ENCODE measurements around the gene PAK1.

Gene PAK1

DNA sequence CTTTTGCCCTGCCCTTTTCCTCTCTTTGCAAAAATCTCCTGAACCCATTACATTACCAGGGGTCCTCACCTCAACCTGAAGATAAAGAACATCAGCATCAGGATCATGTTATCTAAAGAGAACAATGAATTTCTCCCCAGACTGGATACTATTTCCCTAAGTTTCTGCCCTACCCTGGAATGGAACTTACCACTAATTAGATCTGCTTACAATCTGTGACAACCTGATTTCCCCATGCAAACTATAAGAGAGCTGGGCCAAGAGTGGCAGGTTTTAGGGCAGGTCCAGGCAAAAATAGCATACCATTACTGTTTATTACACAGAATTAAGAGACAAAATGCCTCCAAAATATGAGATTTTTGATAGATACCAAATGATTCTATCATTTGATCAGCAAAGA, 114.4 kb downstream of the PAK1 start:
- DNase-seq = no peak

DNA sequence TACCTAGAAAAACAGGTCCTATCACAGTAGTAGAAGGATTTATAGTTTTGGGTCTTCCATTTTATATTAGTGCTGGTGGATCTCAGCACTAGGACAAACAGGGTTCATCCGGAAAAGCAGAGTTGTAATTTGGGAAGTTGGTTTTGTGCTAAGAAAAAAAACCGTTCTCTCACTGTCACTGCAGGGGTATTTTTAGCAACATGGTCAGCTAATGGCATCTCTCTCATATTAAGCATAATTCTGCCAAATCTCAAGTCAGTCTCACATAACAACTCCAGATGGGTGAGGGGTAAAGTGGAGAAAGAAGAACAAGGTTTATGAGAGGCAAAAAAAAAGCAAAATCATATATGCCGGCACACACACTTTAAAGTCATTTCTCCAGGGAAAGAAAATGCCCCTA, 120.8 kb downstream of the PAK1 start:
- no peak for DNase-seq

DNA sequence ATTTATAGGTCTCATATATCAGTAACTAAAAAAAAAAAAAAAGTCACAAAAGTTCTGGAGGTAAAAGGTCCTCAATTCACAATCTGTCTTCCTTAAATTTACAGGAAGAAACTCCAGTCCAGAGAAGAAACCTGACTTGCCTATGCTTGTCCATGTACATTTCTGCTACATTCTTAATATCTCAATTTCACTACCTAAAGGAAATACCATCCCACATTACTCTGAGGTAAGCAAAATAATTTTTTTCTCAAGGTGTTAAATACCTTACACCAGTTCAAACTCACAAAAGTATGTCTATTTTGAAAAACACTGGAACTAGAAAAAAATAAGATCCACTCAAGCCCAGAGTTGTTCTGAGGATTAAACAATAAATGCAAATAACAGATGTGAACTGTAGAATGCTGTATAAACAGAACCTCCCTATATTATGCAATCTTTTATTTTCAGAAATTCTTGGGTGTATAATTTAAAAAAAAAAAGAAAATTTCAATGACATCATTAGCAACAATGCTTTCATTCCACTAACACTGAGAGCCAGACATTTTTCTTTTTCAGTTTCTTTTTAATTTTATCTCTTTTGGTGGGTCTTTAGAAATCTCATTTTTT, 122.5 kb downstream of the PAK1 start:
- no peak for DNase-seq

DNA sequence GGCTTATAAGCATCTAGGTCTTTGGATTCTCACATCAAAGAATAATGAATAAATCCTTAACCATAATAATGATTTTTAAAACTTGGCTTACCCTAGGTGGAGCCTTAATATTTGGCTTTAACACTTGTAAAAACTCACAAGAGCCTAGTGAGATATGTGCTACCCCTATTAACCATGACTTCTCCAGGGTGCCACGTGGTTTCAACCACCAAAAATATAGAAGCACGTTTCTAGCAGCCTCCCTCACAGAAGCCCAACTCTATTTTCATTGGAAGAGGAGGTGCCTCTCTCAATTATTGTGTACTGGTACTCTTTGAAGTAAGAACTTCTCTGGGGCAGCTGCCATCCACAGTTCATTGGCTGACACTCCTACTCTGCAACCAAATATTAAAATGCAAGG, 125.9 kb downstream of the PAK1 start:
- no peak for DNase-seq

DNA sequence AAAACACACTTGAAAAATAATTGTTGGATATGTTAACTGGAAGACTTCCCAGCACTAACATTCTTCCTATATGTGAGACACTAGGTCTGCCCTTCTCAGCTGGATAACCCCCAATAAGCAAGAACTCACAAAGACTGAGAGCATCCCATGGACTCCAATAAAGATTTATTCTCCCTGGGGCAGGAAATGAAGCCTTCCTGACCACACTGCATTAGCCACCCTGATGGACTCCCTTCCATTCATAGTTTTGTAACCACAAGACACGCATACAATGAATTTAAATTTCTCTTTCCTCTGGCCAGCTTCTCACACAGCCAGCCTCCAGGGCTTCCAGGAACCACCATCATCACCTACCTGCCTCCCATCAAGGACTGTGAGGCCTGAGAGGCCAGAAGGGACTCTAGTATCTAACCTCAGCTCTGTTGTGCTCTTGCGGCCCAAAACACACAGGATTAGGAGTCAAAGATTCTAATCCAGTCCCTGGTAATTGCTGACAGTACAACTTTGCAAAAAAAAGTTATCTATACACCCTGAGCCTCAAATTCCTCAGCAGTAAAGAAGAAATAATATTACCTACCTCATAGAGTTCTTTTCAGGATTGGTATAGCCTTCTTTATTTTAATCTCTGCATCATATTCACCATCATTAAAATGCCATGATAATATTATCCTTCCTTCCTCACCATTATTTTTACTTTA, 126.8 kb downstream of the PAK1 start:
- DNase-seq = no peak

DNA sequence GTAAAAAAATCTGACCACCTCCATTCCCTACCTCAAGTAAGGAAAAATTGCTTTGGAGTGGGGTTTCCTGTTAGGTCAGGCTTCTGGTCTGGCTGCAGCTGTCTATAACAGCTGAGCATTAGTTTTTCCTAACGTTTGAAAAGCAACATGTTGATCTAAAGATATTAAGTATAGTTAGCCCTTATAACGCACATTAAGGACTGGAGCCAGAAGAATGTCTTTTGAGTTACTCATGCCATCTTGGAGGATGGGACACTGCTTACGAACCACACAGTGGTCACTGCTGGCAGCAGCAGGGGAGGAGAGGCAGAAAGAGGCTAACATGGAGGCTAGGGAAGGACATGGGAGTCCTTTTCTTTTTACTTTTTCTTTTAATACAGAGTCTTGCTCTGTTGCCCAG, 128.3 kb downstream of the PAK1 start:
- no peak for DNase-seq

DNA sequence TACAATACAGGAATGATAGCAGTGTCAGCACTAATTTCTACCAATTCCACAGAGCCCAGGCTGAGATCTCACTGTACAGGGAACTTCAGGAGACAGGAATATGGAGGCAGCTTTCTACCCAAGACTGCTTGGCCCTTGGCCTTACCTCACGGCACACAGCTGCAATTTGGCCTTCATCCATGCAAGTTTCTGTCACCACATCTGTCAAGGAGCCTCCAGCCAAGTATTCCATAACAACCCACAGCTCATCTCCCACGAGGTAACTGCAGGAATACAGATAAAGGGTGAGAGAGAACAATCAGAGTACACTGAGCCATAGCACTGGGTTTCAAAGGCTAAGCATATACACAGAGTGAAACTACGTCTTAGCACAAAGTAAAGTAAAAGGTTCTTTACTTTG, 133.4 kb downstream of the PAK1 start:
- no peak for DNase-seq

DNA sequence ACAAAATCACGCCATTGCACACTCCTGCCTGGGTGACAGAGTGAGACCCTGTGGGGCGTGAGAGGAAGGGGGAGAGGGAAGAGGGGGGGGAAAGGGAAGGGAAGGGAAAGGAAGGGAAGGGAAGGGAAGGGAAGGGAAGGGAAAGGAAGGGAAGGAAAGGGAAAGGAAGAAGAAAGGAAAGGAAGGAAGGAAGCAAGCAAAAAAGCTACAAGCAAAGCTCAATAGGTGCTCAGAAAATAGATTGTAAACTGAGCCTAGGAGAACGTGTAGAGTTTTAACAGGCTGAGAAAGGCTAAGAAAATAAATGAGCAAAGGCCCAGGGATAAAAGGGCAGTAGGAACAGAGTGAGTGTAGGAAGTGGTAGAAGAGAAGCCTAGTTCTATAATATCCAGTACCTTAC, 141.6 kb downstream of the PAK1 start:
- no peak for DNase-seq

DNA sequence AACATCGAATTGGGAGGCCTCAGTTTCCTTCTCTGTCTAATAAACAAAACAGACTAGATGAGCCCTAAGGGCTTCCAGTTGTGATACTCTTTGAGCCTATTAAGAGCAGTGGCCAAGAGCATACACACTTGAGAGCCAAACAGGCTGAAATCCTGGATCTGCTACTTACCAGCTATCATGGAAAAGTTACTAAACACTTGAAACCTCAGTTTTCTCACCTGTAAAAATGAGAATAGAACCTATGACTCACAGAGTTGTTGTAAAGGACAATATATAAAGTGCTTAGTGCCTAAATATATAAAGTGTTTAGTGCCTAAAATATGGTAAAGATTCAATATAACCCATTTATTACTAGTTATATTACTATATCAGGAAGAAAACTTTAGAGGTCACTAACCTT, 148.7 kb downstream of the PAK1 start:
- DNase-seq = no peak

DNA sequence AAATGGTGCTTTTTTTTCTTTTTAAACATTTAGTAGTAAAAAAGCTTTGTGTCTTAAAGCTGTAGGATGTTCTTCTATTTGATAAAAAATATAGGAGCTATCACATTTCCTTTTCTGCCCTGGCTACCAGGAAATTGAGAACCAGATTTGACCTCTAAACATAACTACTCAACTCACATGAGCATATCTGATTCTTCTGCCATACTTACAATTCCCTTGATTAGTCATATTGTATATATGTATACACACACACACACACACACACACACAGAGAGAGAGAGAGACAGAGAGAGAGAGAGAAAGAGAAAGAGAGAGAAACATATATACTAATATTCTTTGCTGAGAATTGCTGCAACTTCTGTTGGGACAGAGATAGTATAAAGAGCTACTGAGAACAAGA, 149.4 kb downstream of the PAK1 start:
- no peak for DNase-seq

DNA sequence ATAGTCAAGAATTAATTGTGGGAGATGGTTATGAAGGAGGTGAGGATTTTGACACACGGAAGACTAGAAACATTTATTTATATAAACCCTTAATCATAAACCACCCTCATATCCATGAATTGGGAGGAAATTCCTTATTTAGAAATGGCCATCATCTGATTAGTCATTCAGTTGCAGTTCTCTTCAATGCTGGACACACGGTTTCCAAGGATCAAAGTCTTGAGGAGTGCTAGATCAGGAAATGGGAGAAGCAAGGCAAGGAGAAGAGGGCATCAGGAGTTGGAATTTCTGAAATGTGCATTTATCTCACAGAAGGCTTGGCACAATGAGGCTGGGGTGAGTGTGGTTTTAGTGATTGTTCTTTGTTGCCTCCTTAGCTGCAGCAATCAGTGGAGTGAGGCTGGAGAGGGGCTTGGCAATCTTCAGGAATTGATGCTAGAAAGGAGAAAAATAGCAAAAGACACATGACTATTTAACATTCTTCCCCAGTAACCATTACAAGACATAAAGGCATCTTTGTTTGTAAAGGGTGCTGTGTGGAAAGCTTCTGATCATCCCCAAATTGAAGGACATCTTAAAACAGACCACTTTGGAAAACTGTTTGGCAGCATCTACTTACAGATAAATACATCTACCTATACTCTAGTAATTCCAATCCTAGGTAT, 150.8 kb downstream of the PAK1 start:
- no peak for DNase-seq

DNA sequence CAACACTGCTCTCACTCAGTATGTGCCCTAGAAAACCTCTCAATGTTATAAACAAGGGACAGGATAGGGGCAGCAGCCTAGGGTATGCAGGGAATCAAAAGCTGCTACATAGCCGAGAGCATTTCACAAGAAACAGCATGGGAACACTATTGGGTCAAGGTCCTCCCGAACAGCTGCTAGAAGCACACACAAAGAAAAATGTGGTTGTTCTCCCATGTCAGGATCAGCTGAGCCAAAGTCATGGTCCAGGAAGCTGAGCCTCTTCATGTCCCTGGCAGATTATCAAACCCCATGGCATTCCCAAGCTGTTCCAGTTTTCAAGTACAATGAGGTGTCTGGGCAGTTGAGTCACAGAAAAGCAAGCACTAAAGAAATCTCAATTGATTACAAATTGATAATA, 151.4 kb downstream of the PAK1 start:
- DNase-seq = no peak

DNA sequence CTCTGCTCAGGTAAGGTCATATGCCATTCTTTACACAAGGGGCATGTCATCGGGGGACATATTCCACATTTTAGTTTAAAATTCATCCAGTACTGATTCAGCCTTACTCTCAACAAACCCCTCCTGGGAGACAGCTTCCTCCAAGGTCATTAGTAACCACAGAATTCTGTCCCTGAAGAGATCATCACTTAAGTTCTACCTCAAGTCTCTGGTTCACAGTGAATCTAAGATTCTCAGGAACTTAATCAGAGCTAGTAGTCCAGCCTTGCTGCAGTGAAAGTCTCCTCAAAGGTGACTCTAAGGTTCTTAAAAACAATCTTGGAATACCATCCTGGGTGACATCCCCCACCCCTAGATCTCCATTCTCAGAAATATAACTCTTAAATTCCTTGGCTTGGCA, 153.5 kb downstream of the PAK1 start:
- DNase-seq = no peak

DNA sequence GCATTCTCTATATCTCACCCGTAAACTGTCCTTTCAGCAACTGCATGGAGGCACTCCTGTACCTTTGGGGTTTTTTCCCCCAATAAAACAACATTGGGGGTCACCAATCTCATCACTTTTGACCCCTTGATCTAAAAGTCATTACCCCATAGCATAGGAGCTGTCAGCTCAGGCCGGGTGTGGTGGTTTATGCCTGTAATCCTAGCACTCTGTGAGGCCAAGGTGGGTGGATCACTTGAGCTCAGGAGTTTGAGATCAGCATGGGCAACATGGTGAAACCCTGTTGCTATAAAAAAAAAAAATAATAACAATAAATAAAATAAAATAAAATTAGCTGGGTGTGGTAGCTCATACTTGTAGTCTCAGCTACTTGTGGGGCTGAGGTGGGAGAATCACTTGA, 155.3 kb downstream of the PAK1 start:
- no peak for DNase-seq

DNA sequence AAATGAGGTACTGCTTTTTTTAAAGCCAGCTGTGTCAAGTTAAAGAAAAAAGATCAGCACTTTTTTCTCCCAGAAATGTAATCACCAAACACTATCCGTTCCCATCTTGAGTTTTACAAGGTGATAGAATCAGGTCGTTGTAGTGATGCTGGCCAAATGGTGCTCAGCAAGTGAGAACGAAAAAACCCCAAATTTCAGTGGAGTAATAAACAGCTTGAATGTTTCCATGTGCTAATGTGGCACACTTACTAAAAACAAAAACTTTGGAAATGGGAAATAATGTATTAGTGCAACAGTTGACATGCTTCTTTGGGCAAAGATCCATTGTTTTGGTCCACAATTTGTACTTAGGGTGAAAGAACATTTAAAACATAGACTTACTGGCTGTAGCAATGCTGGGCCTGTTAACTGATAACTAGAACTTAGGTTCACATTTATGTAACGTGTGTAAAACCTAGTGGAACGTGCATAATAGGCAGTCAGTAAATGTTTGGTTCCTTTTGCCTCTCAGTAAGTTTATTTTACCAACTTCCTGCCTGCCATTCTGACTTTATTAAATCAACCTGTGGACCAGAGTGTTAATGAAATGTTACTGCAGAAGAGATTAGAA, 157.1 kb downstream of the PAK1 start:
- no peak for DNase-seq

DNA sequence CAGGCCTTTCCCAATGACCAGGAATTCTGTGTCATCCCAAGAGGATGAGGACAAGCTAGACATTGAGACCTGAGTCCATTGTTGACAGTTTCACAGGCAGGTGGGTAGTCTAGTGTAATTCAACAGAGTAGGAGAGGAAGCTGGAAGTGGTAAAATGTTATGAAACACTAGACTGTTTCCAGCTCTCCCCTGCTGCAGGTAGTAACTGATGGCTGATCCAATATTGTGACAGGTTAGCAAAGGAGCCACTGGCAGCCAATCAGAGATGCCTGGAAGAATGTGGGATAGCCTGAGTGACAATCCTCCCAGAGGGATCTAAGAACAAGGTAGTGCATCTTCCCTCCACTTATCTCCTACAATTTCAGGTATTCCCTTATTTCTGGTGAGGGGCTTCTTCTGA, 161.8 kb downstream of the PAK1 start:
- DNase-seq = no peak

DNA sequence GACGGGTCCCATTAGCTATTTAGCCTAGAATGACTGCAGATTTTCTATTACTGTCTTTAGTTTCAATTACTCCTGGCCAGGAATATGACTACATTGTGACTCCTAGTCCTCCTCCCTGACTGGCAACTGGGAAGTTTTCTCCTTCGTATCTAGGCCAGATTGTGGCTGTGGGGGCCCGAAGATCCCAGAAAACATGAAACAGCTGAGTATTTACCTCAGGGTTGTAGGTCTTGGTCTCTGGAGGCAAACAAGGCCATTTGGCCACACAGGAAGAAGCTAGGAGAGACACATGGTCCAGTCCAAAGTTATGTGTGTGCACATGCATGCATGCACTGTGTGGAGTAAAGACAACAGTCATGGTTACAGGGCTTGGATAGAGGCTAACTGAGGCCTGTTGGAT, 162.2 kb downstream of the PAK1 start:
- no peak for DNase-seq

DNA sequence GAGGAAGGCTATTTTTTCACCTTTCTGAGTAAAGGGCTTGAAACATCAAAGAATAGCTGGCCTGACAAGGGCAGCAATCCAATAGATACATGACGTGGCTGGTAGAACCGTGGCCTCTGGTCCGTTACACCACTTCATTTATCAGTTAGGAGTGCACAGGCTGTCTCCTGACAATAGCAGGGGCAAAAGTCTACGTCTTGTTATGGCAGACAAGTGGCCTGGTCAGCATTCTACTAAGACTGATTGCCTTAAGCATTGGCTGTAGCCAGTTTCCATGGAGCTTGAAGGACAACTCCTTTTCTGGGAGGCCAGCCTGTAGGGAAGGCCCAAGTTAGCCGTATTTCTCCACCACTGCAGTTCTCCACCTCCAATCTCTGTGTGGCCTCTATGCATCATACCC, 163.2 kb downstream of the PAK1 start:
- no peak for DNase-seq

DNA sequence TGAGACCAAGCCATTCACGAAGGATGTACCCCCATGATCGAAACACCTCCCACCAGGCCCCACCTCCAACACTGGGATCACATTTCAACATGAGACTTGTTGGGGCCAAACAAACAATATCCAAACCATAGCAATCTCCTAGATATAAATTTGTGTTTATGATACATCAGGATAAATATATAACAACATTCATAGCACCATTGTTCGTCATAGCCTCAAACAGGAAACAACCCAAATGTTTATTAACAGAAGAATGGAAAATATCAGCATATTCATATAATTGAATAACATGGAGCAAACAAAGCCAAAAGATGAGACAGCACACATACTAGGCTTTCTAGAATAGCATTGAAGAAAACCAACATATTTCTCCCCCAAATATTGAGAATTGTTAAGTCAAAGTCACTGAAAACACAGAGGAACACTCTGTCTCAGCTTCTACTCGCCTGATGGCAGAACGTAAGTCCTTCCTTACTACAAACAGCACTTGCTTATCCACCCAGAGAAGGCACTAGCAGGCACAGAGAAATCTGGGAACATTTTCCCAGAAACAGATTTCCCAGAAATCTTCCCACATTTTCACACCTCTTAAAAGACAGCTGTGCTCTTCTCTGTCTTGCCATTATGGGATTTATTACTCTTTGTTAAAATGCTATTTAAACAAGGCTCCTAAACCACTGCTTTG, 164.4 kb downstream of the PAK1 start:
- no peak for DNase-seq

DNA sequence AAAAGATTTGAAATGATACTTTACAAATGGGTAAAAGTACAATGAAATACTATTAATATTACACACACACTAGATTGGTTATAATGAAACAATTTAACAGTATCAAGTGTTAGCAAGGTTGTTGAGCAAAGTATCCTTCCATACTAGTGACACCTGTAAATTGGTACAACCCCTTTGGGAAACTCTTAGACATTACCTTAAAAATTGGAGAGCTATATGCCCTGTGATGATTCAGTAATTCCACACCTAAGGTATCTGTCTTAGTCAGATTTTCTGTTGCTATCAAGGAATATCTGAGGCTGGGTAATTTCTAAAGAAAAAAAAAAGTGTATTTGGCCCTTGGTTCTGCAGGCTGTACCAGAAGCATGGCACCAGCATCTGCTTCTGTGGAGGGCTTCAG, 165.1 kb downstream of the PAK1 start:
- no peak for DNase-seq

DNA sequence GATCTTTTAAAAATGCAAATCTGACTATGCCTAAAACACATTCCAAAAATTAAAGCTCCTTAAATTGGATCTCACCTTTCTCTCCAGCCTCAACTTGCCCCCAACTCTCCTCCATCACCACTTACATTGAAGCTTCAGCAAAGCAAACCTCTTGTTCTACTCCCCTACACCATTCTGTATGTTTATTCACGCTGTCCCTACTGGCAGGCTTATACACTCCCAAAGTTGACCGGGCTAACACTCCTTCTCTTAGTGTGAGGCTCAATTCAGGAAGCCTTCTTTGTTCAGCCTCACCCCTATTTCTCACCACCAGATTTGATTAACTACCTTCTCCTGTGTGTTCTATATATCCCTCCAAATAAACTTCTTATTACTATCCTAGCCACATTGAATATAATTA, 170.6 kb downstream of the PAK1 start:
- DNase-seq = no peak

DNA sequence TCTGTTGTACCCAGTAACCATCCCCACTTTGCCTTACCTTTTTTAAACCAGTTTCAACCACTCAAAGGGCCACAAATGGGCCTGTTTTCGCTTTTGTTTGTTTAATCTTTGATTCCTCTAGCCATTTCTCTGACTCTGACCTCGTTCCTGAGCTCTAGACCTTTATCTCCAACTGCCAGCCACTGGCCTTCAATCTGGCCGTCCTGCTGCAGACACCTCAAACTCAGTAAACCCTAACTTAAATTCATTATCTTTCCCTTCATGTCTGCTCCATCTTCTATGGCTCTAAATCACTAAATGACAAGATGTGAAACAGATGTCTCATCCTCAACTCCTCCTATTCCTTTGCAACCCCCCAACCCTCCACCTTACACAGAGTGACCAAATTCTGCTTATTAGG, 171.1 kb downstream of the PAK1 start:
- no peak for DNase-seq

DNA sequence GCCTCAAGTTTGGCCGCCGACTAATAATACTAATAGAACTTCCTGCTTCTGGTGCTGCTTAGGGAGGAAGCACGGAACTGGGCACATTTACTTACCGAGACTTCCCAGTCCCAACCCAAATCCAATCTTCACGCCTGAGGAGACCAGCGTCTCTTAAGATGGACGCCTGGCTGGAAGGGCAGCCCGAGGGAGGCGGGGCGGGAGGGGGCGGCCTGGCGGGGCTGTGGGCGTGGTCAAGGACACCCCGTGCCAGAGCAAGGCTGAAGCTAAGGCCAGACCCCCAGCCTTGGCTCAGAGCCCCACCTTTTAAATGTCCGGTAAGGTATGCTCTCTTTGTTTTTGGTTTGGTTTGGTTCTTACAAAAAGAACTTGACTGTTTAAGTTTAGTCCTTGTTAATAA, 172.4 kb downstream of the PAK1 start, which contains the start of gene GDPD4:
Gene GDPD4, minus strand, starts transcription at position 177 of the 400 bp plus-strand sequence. CDS start 16,549 bp downstream, outside the sequence.
- no peak for DNase-seq

DNA sequence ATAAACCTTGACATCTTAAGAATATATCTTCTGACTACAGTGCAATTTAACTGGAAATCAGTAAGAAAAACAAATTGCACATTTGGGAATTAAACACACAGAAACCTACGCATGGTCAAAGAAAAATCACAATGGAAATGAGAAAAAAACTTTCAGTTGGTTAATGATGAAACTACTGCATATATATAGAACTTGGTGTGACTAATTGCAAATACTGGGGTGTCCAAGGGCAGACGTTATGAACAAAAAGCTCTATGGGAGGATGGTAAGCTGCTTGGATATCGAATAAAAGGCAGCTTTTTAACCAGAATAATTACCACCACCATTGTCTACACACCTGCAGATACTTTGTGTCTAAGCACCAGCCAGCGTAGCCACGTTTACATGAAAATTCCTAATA, 173.2 kb downstream of the PAK1 start:
- DNase-seq = no peak

Measured in stimulated activated naive CD4-positive, alpha-beta T cell (primary cell).